Epithelial cell of prostate (primary cell): ENCODE measurements around the gene DSC3.
A peak's percentile ranks its signal among the peaks of the same experiment; 100 is the strongest.

Experiments
- DNase-seq: peaks from one replicate; pipeline ENCODE4 v3.0.0-alpha.2; 2011; ENCODE audit warnings: low read depth, low spot score
- H3K27ac ChIP-seq: fragments of 450-650 bp; 2 replicates; pipeline ENCODE4 v1.5.1; 2017; ENCODE audit warnings: mild to moderate bottlenecking

DSC3 gene

GRCh38 chr18:31042406-31043181 is at the start of gene DSC3:
Gene DSC3 (minus strand): TSS chr18:31042742. CDS start chr18:31042660, 82 bp downstream.
- H3K27ac ChIP-seq = peak within 1 kb of the TSS; percentile 94
- peak; percentile 76 for DNase-seq

- DNase-seq = no peak
- H3K27ac ChIP-seq = no peak overlapping the region
These were observed 48.8 kb upstream of the DSC3 start for GRCh38 chr18:31091350-31091749.

GRCh38 chr18:31088532-31088931 is 46.0 kb upstream of the DSC3 start:
- no peak for DNase-seq

GRCh38 chr18:31079973-31080372 is 37.4 kb upstream of the DSC3 start:
- no peak overlapping the region for H3K27ac ChIP-seq
- DNase-seq = no peak

More at GRCh38 chr18:31088532-31088931, 46.0 kb upstream of the DSC3 start:
- peak overlapping the region; percentile 14 for H3K27ac ChIP-seq

- no peak for DNase-seq
- peak overlapping the region; percentile 51 for H3K27ac ChIP-seq
These were observed 35.3 kb upstream of the DSC3 start for GRCh38 chr18:31077878-31078277.

- DNase-seq = no peak
- H3K27ac ChIP-seq = no peak overlapping the region
These were observed 29.6 kb upstream of the DSC3 start for GRCh38 chr18:31072175-31072574.

- no peak for DNase-seq
- no peak overlapping the region for H3K27ac ChIP-seq
These were observed 27.7 kb upstream of the DSC3 start for GRCh38 chr18:31070206-31070605.

- no peak overlapping the region for H3K27ac ChIP-seq
- no peak for DNase-seq
These were observed 23.7 kb upstream of the DSC3 start for GRCh38 chr18:31066266-31066665.

GRCh38 chr18:31065036-31065773 is 22.7 kb upstream of the DSC3 start:
- H3K27ac ChIP-seq = peak overlapping the region; percentile 57
- no peak for DNase-seq

- DNase-seq = peak; percentile 85
These were observed 21.6 kb upstream of the DSC3 start for GRCh38 chr18:31064130-31064529.

GRCh38 chr18:31061945-31062344 is 19.4 kb upstream of the DSC3 start:
- no peak for DNase-seq
- H3K27ac ChIP-seq = no peak overlapping the region

More at GRCh38 chr18:31064130-31064529, 21.6 kb upstream of the DSC3 start:
- H3K27ac ChIP-seq = peak overlapping the region; percentile 57

- no peak for DNase-seq
- H3K27ac ChIP-seq = no peak overlapping the region
These were observed 16.4 kb upstream of the DSC3 start for GRCh38 chr18:31058897-31059296.

- no peak overlapping the region for H3K27ac ChIP-seq
These were observed 15.4 kb upstream of the DSC3 start for GRCh38 chr18:31057917-31058316.

GRCh38 chr18:31057051-31057450 is 14.5 kb upstream of the DSC3 start:
- peak overlapping the region; percentile 4 for H3K27ac ChIP-seq
- no peak for DNase-seq

More at GRCh38 chr18:31057917-31058316, 15.4 kb upstream of the DSC3 start:
- no peak for DNase-seq

GRCh38 chr18:31056296-31056695 is 13.8 kb upstream of the DSC3 start:
- H3K27ac ChIP-seq = peak overlapping the region; percentile 4
- DNase-seq = no peak

- no peak overlapping the region for H3K27ac ChIP-seq
These were observed 8.1 kb upstream of the DSC3 start for GRCh38 chr18:31050635-31051034.

GRCh38 chr18:31049189-31049588 is 6.6 kb upstream of the DSC3 start:
- H3K27ac ChIP-seq = no peak overlapping the region
- no peak for DNase-seq

More at GRCh38 chr18:31050635-31051034, 8.1 kb upstream of the DSC3 start:
- peak; percentile 83 for DNase-seq

GRCh38 chr18:31048216-31048615 is 5.7 kb upstream of the DSC3 start:
- DNase-seq = no peak
- no peak overlapping the region for H3K27ac ChIP-seq

GRCh38 chr18:31046916-31047315 is 4.4 kb upstream of the DSC3 start:
- DNase-seq = peak; percentile 83
- peak overlapping the region; percentile 69 for H3K27ac ChIP-seq

GRCh38 chr18:31045599-31045998 is 3.1 kb upstream of the DSC3 start:
- H3K27ac ChIP-seq = peak overlapping the region; percentile 69
- no peak for DNase-seq

- no peak for DNase-seq
- H3K27ac ChIP-seq = peak overlapping the region; percentile 69
These were observed 2.4 kb upstream of the DSC3 start for GRCh38 chr18:31044926-31045325.
